IMR-90 (cell line): ENCODE results near the gene AHCYL2. TPM values are rescaled to one million over a fixed set of nuclear protein-coding genes. Genes with fewer than 3 reads are reported as not detected.

Experiments used
- ATAC-seq: fragments of 200-7000 bp; cut with Tn5 transposase; 2 replicates; pipeline ENCODE4 v1.9.1; 2020; ENCODE audit warnings: low read depth, mild to moderate bottlenecking, moderate library complexity
- BruUV-seq: library from RNA; stranded (reverse); fragments of 400-500 nt; replicated peaks from 2 replicates; lab custom pipeline; 2021; lab: Mats Ljungman, UMichigan
- CTCF ChIA-PET: fragments of 300-600 bp; formaldehyde crosslinking; extraction: SDS; loops from one replicate; lab custom pipeline; 2021; ENCODE audit warnings: antibody characterized with exemption; lab: Yijun Ruan, JAX
- POLR2A ChIA-PET: fragments of 300-600 bp; sonication (Branson Sonifier 250); formaldehyde crosslinking; loops from one replicate; lab custom pipeline; 2022; ENCODE audit warnings: antibody characterized with exemption; ENCODE audit not compliant: unreplicated experiment; lab: Charles Lee
- DNase-seq: peaks from one replicate; pipeline ENCODE4 v3.0.0; 2013
- H2AFZ ChIP-seq: replicated peaks from 2 replicates; pipeline ENCODE3; 2013; ENCODE audit warnings: low read length, mild to moderate bottlenecking; ENCODE audit not compliant: poor library complexity
- H2AK5ac ChIP-seq: 2 replicates; pipeline ENCODE4 v1.6.1; 2013; ENCODE audit warnings: low read depth, low read length, inconsistent platforms
- H2AK9ac ChIP-seq: replicated peaks from 2 replicates; pipeline ENCODE3; 2013; ENCODE audit warnings: mild to moderate bottlenecking, low read depth, low read length, moderate library complexity; ENCODE audit not compliant: poor library complexity
- H2BK120ac ChIP-seq: 2 replicates; pipeline ENCODE4 v1.6.1; 2013; ENCODE audit warnings: low read depth, low read length, inconsistent platforms
- H2BK15ac ChIP-seq: 3 replicates; pipeline ENCODE4 v1.6.1; 2013; ENCODE audit warnings: low read depth, low read length, inconsistent platforms
- H2BK20ac ChIP-seq: 2 replicates; pipeline ENCODE4 v1.6.1; 2013; ENCODE audit warnings: low read depth, mild to moderate bottlenecking, inconsistent platforms, low read length, moderate library complexity
- H2BK5ac ChIP-seq: 2 replicates; pipeline ENCODE4 v1.6.1; 2013; ENCODE audit warnings: mild to moderate bottlenecking, low read depth, low read length, inconsistent platforms; ENCODE audit not compliant: poor library complexity, severe bottlenecking
- H3K14ac ChIP-seq: replicated peaks from 2 replicates; pipeline ENCODE4 v1.6.1; 2013; ENCODE audit warnings: low read depth, low read length, inconsistent platforms
- H3K18ac ChIP-seq: 2 replicates; pipeline ENCODE4 v1.6.1; 2013; ENCODE audit warnings: low read depth, low read length, control low read depth
- H3K23ac ChIP-seq: 2 replicates; pipeline ENCODE4 v1.6.1; 2013; ENCODE audit warnings: low read depth, low read length, inconsistent platforms
- H3K27ac ChIP-seq: 2 replicates; pipeline ENCODE4 v1.5.1; 2013; ENCODE audit warnings: mild to moderate bottlenecking, control low read depth, low read length; ENCODE audit not compliant: insufficient read depth
- H3K27me3 ChIP-seq: 2 replicates; pipeline ENCODE4 v1.6.1; 2013; ENCODE audit warnings: low read length; ENCODE audit not compliant: control insufficient read depth, insufficient read depth
- H3K36me3 ChIP-seq: 2 replicates; pipeline ENCODE4 v1.6.1; 2013; ENCODE audit warnings: low read length, mixed read lengths; ENCODE audit not compliant: control insufficient read depth, insufficient read depth
- H3K4ac ChIP-seq: 2 replicates; pipeline ENCODE4 v1.6.1; 2013; ENCODE audit warnings: low read depth, low read length, inconsistent platforms
- H3K4me1 ChIP-seq: 2 replicates; pipeline ENCODE4 v1.6.1; 2013; ENCODE audit warnings: low read length, mixed read lengths; ENCODE audit not compliant: control insufficient read depth, insufficient read depth
- H3K4me2 ChIP-seq: 2 replicates; pipeline ENCODE4 v1.6.1; 2013; ENCODE audit warnings: low read depth, mild to moderate bottlenecking, control low read depth, low read length, moderate library complexity
- H3K4me3 ChIP-seq: 2 replicates; pipeline ENCODE4 v1.5.1; 2013; ENCODE audit warnings: low read depth, mild to moderate bottlenecking, control low read depth, low read length, moderate library complexity; ENCODE audit not compliant: insufficient read depth
- H3K56ac ChIP-seq: 2 replicates; pipeline ENCODE4 v1.6.1; 2013; ENCODE audit warnings: low read length, inconsistent platforms; ENCODE audit not compliant: insufficient read depth; ENCODE audit errors: extremely low read depth
- H3K79me1 ChIP-seq, 2 experiments: 2 replicates each; pipeline ENCODE4 v1.6.1; 2013; ENCODE audit warnings: low read length in 2 of 2, inconsistent platforms in 1 of 2, low read depth in 1 of 2
- H3K9ac ChIP-seq: 2 replicates; pipeline ENCODE4 v1.6.1; 2013; ENCODE audit warnings: low read depth, low read length, control low read depth
- H3K9me1 ChIP-seq: 2 replicates; pipeline ENCODE4 v1.6.1; 2013; ENCODE audit warnings: low read length, inconsistent platforms; ENCODE audit not compliant: insufficient read depth
- H3K9me3 ChIP-seq: 2 replicates; pipeline ENCODE4 v1.6.1; 2013; ENCODE audit warnings: low read length; ENCODE audit not compliant: control insufficient read depth, insufficient read depth
- H4K20me1 ChIP-seq: 2 replicates; pipeline ENCODE4 v1.6.1; 2013; ENCODE audit warnings: low read length, inconsistent platforms; ENCODE audit not compliant: insufficient read depth
- H4K5ac ChIP-seq: 2 replicates; pipeline ENCODE4 v1.6.1; 2013; ENCODE audit warnings: mild to moderate bottlenecking, low read depth, low read length, control low read depth
- H4K8ac ChIP-seq, 2 experiments: 2 replicates each; pipeline ENCODE4 v1.6.1; 2013; ENCODE audit warnings: low read depth in 2 of 2, low read length in 2 of 2, control low read depth in 1 of 2, inconsistent platforms in 1 of 2
- H4K91ac ChIP-seq: 2 replicates; pipeline ENCODE4 v1.6.1; 2013; ENCODE audit warnings: low read depth, low read length, inconsistent platforms; ENCODE audit not compliant: insufficient read depth
- BHLHE40 ChIP-seq: fragments of 150-350 bp; IDR thresholded peaks from 2 replicates; pipeline ENCODE4 v1.6.1; 2016; ENCODE audit warnings: mild to moderate bottlenecking, low read depth, low read length
- CEBPB ChIP-seq: IDR thresholded peaks from 2 replicates; pipeline ENCODE4 v1.6.1; 2012; ENCODE audit warnings: low read depth, low read length, improper control_type of control experiment
- CHD1 ChIP-seq: IDR thresholded peaks from 2 replicates; pipeline ENCODE4 v1.6.1; 2012; ENCODE audit warnings: low read depth, low read length, improper control_type of control experiment
- CTCF ChIP-seq: conservative IDR thresholded peaks from 2 replicates; pipeline ENCODE4 v1.5.1; 2012; ENCODE audit warnings: mild to moderate bottlenecking, low read depth, low read length, improper control_type of control experiment
- ELK1 ChIP-seq: fragments of 150-350 bp; IDR thresholded peaks from 2 replicates; pipeline ENCODE4 v1.6.1; 2016; ENCODE audit warnings: low read depth, mild to moderate bottlenecking, low read length, moderate library complexity, borderline replicate concordance
- FOS ChIP-seq: fragments of 150-350 bp; IDR thresholded peaks from 2 replicates; pipeline ENCODE4 v1.6.1; 2016; ENCODE audit warnings: low read depth, low read length
- MAFK ChIP-seq: IDR thresholded peaks from 2 replicates; pipeline ENCODE4 v1.6.1; 2012; ENCODE audit warnings: low read depth, low read length, improper control_type of control experiment
- MAZ ChIP-seq: IDR thresholded peaks from 2 replicates; pipeline ENCODE4 v1.6.1; 2012; ENCODE audit warnings: low read depth, mild to moderate bottlenecking, low read length, improper control_type of control experiment, moderate library complexity, borderline replicate concordance
- MXI1 ChIP-seq: IDR thresholded peaks from 2 replicates; pipeline ENCODE4 v1.6.1; 2012; ENCODE audit warnings: low read depth, mild to moderate bottlenecking, low read length, moderate library complexity, borderline replicate concordance
- NFE2L2 ChIP-seq: fragments of 150-350 bp; IDR thresholded peaks from 2 replicates; pipeline ENCODE4 v1.6.1; 2016; ENCODE audit warnings: low read depth, mild to moderate bottlenecking, low read length
- POLR2A ChIP-seq: IDR thresholded peaks from 2 replicates; pipeline ENCODE4 v1.6.1; 2012; ENCODE audit warnings: mild to moderate bottlenecking, low read depth, low read length
- RAD21 ChIP-seq: IDR thresholded peaks from 2 replicates; pipeline ENCODE4 v1.6.1; 2012; ENCODE audit warnings: low read length, improper control_type of control experiment
- RCOR1 ChIP-seq: IDR thresholded peaks from 2 replicates; pipeline ENCODE4 v1.6.1; 2012; ENCODE audit warnings: mild to moderate bottlenecking, low read length, improper control_type of control experiment; ENCODE audit not compliant: insufficient replicate concordance
- RFX5 ChIP-seq: IDR thresholded peaks from 2 replicates; pipeline ENCODE4 v1.8.0; 2012; ENCODE audit warnings: low read depth, mild to moderate bottlenecking, low read length, moderate library complexity
- SMC3 ChIP-seq: fragments of 150-350 bp; IDR thresholded peaks from 2 replicates; pipeline ENCODE4 v1.6.1; 2016; ENCODE audit warnings: low read depth, mild to moderate bottlenecking, antibody characterized with exemption, low read length, moderate library complexity
- USF2 ChIP-seq: fragments of 150-350 bp; IDR thresholded peaks from 2 replicates; pipeline ENCODE4 v1.6.1; 2017; ENCODE audit warnings: mild to moderate bottlenecking, antibody characterized with exemption, low read length, low read depth
- WGBS, 2 experiments: methylation state at CpG; one replicate each; pipeline versions ENCODE4 v1.1.5 to v1.1.7; 2013; ENCODE audit warnings: missing lambda C conversion rate in 2 of 2; ENCODE audit not compliant: insufficient read length in 1 of 2; ENCODE audit errors: extremely low coverage in 2 of 2; 5-methylcytosine and 5-hydroxymethylcytosine counted together
- dilution Hi-C: fragments of 300-500 bp; cut with HindIII; formaldehyde crosslinking; loops from one replicate; pipeline ENCODE4 v1.14.3; 2018; ENCODE audit warnings: low sequenced_read_pairs; ENCODE audit not compliant: unreplicated experiment
- in situ Hi-C: fragments of 300-500 bp; cut with MboI; formaldehyde crosslinking; loops from 3 replicates; pipeline ENCODE4 v1.14.3; 2019; ENCODE audit warnings: low sequenced_read_pairs, inconsistent platforms, mixed read lengths
- intact Hi-C: fragments of 100-400 bp; cut with micrococcal nuclease; formaldehyde crosslinking; loops from 2 replicates; pipeline ENCODE4 v1.10.0; 2022
- polyA plus RNA-seq, 3 experiments: library from polyadenylated mRNA; depleted of rRNA; stranded (reverse); fragments of >200 nt; gene quantifications; 2 replicates each; pipeline ENCODE4 v1.2.3, GENCODE V29; 2012; ENCODE audit warnings: low replicate concordance in 1 of 3
- total RNA-seq: library from RNA; depleted of rRNA; stranded (reverse); fragments of >200 nt; gene quantifications from 2 replicates; pipeline ENCODE4 v1.2.3, GENCODE V29; 2012

The AHCYL2 gene
- total and polyA plus RNA-seq, 2 of the 4 experiments (the other 2 are of a cell fraction) = 5.7 to 7.6 TPM

- ChIA-PET CTCF (interaction anchor here (0.8 to 2.1 kb wide), 20 partner anchors 8 to 430 kb away, joined by 3 to 16 read pairs (median 4); no protein-coding TSS in a partner anchor), POLR2A (no interaction called here)
- Histone ChIP-seq H2AK9ac (no peak overlapping the region), H3K23ac (no peak overlapping the region), H2BK120ac (no peak overlapping the region), H3K4me1 (no peaks in the 10 kb centered on the region), H2AFZ (peak overlapping the region; percentile 35), H2BK15ac (no peak overlapping the region), H4K8ac (no peak overlapping the region), H3K36me3 (no peaks in the 10 kb centered on the region), H3K9me1 (no peaks in the 10 kb centered on the region), H4K91ac (no peak overlapping the region), H3K18ac (no peak overlapping the region), H2BK20ac (no peak overlapping the region), H3K27me3 (no peaks in the 10 kb centered on the region), H3K4me3 (no peak overlapping the region), H3K14ac (no peak overlapping the region), H3K9me3 (no peaks in the 10 kb centered on the region), H3K4me2 (no peak overlapping the region), H4K5ac (no peak overlapping the region), H3K27ac (no peak overlapping the region), H3K56ac (no peak overlapping the region), H3K4ac (no peak overlapping the region), H2BK5ac (no peak overlapping the region), H3K9ac (no peak overlapping the region), H4K20me1 (no peaks in the 10 kb centered on the region), H2AK5ac (no peak overlapping the region), H3K79me1 (no peaks in the 10 kb centered on the region)
- dilution Hi-C loops (no loop called here), in situ Hi-C loops (loop anchor here (5.0 to 10.0 kb wide), 2 partner anchors 254 to 426 kb away; no protein-coding TSS in a partner anchor), intact Hi-C loops (loop anchor here (1.0 to 2.0 kb wide), 6 partner anchors 80 to 426 kb away; no protein-coding TSS in a partner anchor)
- DNase-seq (peak; percentile 78), ATAC-seq (peak; percentile 98)
- 39% methylated on average over 3 of the region's 9 CpGs; no CpG with 5 or more reads in 1 of the 2 experiments for WGBS, 2 experiments
- BruUV-seq = no TSS peak
- peak; percentile 98 for TF ChIP-seq RAD21
- no peak for TF ChIP-seq FOS
- TF ChIP-seq USF2 = no peak
- peak; percentile 97 for TF ChIP-seq SMC3
- no peak for TF ChIP-seq MXI1
- TF ChIP-seq CTCF = peak; percentile 97
- TF ChIP-seq POLR2A = no peak
- TF ChIP-seq MAFK = no peak
- no peak for TF ChIP-seq RCOR1
- no peak for TF ChIP-seq ELK1
- no peak for TF ChIP-seq BHLHE40
- TF ChIP-seq RFX5 = no peak
- no peak for TF ChIP-seq NFE2L2
- TF ChIP-seq MAZ = no peak
- no peak for TF ChIP-seq CHD1
- TF ChIP-seq CEBPB = no peak
Measured at GRCh38 chr7:129218514-129219062, 6.2 kb upstream of the AHCYL2 start.
